Measurements from ENCODE around the gene KHDRBS1. TPM values are rescaled to one million over a fixed set of nuclear protein-coding genes. Genes with fewer than 3 reads are reported as not detected.

The KHDRBS1 gene
- polyA plus RNA-seq, 1 of the 3 experiments (the other 2 are of a cell fraction) = 52.8 TPM

DNA sequence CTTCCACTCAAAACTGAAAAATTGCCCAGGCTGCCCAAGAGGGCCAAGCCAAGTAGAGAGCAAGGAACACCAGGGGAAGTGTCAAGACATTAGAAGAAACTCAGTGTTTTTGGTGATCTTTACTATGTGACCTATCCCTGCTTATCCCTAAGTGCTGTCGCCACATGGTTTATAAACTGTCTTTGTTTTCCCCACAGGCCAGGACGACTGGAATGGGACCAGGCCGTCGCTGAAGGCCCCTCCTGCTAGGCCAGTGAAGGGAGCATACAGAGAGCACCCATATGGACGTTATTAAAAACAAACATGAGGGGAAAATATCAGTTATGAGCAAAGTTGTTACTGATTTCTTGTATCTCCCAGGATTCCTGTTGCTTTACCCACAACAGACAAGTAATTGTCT is 28.7 kb downstream of the KHDRBS1 start:
- Histone ChIP-seq H3K27me3 (ENCODE audit: insufficient read depth) (no peaks in the 10 kb centered on the region), H3K9ac (no peak overlapping the region), H3K9me2 (no peaks in the 10 kb centered on the region), H3K27ac (ENCODE audit: low read depth in 2 of 2, low read length in 1 of 2) (no peak overlapping the region; a peak in 1 of 4 replicates), H2AFZ (ENCODE audit: low read depth) (no peak overlapping the region), H3F3A (replicated peaks; ENCODE audit: insufficient read depth) (peaks cover 32% of the 10 kb centered on the region), H3K36me3 (replicated peaks in 1 of 2; ENCODE audit: control insufficient read depth in 1 of 2, insufficient read depth in 2 of 2, low read length in 1 of 2) (peaks cover 49 to 100% of the 10 kb centered on the region in 2 experiments), H4K20me1 (ENCODE audit: insufficient read depth) (peaks cover 48% of the 10 kb centered on the region), H3K4me3 (ENCODE audit: low read depth in 2 of 2, low read length in 1 of 2) (no peak overlapping the region), H3K4me2 (no peak overlapping the region), H3K9me3 (no peaks in the 10 kb centered on the region), H3K4me1 (ENCODE audit: control insufficient read depth in 1 of 2, insufficient read depth in 2 of 2, low read depth in 1 of 2, low read length in 1 of 2) (no peaks in the 10 kb centered on the region; a peak in 1 of 4 replicates), H3K79me2 (ENCODE audit: insufficient read depth) (no peaks in the 10 kb centered on the region; the same call in none of the 2 replicates)
- POLR2A ChIA-PET = no interaction called here
- TF ChIP-seq RAD21 (IDR thresholded peaks at IDR 0.05; ENCODE audit: low read length) (no peak), EZH2phosphoT487 (IDR thresholded peaks at IDR 0.05; ENCODE audit: borderline replicate concordance, low read depth) (no peak), RXRA (IDR thresholded peaks at IDR 0.05; ENCODE audit: borderline replicate concordance, low read depth) (no peak), EP300 (IDR thresholded peaks at IDR 0.05; ENCODE audit: borderline replicate concordance in 1 of 2, low read depth in 1 of 2, low read length in 1 of 2) (no peak), RCOR1 (IDR thresholded peaks at IDR 0.05; ENCODE audit: low read length) (no peak), TEAD4 (IDR thresholded peaks at IDR 0.05; ENCODE audit: borderline replicate concordance, insufficient read depth) (no peak), FOXM1 (IDR thresholded peaks at IDR 0.05; ENCODE audit: low read depth) (no peak), YY1 (IDR thresholded peaks at IDR 0.05; ENCODE audit: low read depth) (no peak), JUND (IDR thresholded peaks at IDR 0.05) (no peak)
- TF ChIP-seq, protein P1, sequence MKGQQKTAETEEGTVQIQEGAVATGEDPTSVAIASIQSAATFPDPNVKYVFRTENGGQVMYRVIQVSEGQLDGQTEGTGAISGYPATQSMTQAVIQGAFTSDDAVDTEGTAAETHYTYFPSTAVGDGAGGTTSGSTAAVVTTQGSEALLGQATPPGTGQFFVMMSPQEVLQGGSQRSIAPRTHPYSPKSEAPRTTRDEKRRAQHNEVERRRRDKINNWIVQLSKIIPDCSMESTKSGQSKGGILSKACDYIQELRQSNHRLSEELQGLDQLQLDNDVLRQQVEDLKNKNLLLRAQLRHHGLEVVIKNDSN (IDR thresholded peaks at IDR 0.05; ENCODE audit: borderline replicate concordance, low read depth) = no peak
- TF ChIP-seq, protein P2, sequence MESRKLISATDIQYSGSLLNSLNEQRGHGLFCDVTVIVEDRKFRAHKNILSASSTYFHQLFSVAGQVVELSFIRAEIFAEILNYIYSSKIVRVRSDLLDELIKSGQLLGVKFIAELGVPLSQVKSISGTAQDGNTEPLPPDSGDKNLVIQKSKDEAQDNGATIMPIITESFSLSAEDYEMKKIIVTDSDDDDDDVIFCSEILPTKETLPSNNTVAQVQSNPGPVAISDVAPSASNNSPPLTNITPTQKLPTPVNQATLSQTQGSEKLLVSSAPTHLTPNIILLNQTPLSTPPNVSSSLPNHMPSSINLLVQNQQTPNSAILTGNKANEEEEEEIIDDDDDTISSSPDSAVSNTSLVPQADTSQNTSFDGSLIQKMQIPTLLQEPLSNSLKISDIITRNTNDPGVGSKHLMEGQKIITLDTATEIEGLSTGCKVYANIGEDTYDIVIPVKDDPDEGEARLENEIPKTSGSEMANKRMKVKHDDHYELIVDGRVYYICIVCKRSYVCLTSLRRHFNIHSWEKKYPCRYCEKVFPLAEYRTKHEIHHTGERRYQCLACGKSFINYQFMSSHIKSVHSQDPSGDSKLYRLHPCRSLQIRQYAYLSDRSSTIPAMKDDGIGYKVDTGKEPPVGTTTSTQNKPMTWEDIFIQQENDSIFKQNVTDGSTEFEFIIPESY (IDR thresholded peaks at IDR 0.05; ENCODE audit: borderline replicate concordance, low read depth) = no peak
- TF ChIP-seq, protein P3, sequence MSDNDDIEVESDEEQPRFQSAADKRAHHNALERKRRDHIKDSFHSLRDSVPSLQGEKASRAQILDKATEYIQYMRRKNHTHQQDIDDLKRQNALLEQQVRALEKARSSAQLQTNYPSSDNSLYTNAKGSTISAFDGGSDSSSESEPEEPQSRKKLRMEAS (IDR thresholded peaks at IDR 0.05; ENCODE audit: low read depth) = no peak
- no peak for DNase-seq
- WGBS (ENCODE audit: low lambda C conversion rate) = 87% methylated on average over 5 of the region's 5 CpGs
- CTCF ChIA-PET = interaction anchor here (0.7 kb wide), 1 partner anchor 475 kb away, joined by 3 read pairs; no protein-coding TSS in a partner anchor

DNA sequence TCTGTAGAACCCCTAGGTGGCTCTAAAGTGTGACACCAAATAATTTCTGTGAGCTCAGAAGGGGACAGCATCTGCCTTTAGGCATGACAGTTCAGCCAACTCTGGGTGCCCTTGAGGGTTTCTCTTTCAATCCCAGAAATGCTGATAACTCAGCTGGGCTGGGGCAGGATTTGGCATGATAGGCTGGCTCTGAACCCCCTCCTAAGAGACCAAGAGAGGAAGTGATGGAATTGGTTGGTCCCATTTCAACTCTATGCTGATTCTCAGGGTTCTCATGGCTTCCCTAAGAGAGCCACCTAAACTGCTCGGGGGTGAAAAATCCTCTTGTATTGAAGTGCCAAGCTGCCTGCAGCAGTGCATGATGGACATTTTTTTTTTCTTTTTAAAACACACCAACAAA is 30.6 kb downstream of the KHDRBS1 start:
- H2AFZ ChIP-seq (ENCODE audit: low read depth) = no peak overlapping the region
- H3K4me1 ChIP-seq (ENCODE audit: control insufficient read depth in 1 of 2, insufficient read depth in 2 of 2, low read depth in 1 of 2, low read length in 1 of 2) = no peaks in the 10 kb centered on the region; a peak in 1 of 4 replicates
- ChIA-PET POLR2A (interaction anchor here (0.7 to 0.9 kb wide), 2 partner anchors 28 to 268 kb away, joined by 4 read pairs; partner anchors contain the start of gene TMEM39B), CTCF (interaction anchor here (1.8 to 1.9 kb wide), 3 partner anchors 19 to 80 kb away, joined by 4 to 6 read pairs (median 4); no protein-coding TSS in a partner anchor)
- H3K9me3 ChIP-seq = no peaks in the 10 kb centered on the region
- H3K79me2 ChIP-seq (ENCODE audit: insufficient read depth) = no peaks in the 10 kb centered on the region; the same call in none of the 2 replicates
- peaks cover 34% of the 10 kb centered on the region for H3F3A ChIP-seq (replicated peaks; ENCODE audit: insufficient read depth)
- H4K20me1 ChIP-seq (ENCODE audit: insufficient read depth) = peaks cover 33% of the 10 kb centered on the region
- H3K4me3 ChIP-seq (ENCODE audit: low read depth in 2 of 2, low read length in 1 of 2) = no peak overlapping the region
- no peaks in the 10 kb centered on the region for H3K9me2 ChIP-seq
- DNase-seq = no peak
- peaks cover 43 to 100% of the 10 kb centered on the region in 2 experiments for H3K36me3 ChIP-seq (replicated peaks in 1 of 2; ENCODE audit: control insufficient read depth in 1 of 2, insufficient read depth in 2 of 2, low read length in 1 of 2)
- no peak overlapping the region for H3K9ac ChIP-seq
- no peak overlapping the region for H3K27ac ChIP-seq (ENCODE audit: low read depth in 2 of 2, low read length in 1 of 2)
- no peak overlapping the region for H3K4me2 ChIP-seq
- WGBS (ENCODE audit: low lambda C conversion rate) = 94% methylated on average over 1 of the region's 1 CpG
- TF ChIP-seq NFIC (IDR thresholded peaks at IDR 0.05; ENCODE audit: borderline replicate concordance) (no peak), FOXJ3 (CRISPR knock-in tag; IDR thresholded peaks at IDR 0.05) (no peak), MXI1 (IDR thresholded peaks at IDR 0.05; ENCODE audit: low read depth, low read length) (no peak), EZH2phosphoT487 (IDR thresholded peaks at IDR 0.05; ENCODE audit: borderline replicate concordance, low read depth) (no peak), ELF1 (IDR thresholded peaks at IDR 0.05) (no peak)
- TF ChIP-seq, protein P1 (IDR thresholded peaks at IDR 0.05; ENCODE audit: borderline replicate concordance, low read depth) = no peak
- TF ChIP-seq, protein P4, sequence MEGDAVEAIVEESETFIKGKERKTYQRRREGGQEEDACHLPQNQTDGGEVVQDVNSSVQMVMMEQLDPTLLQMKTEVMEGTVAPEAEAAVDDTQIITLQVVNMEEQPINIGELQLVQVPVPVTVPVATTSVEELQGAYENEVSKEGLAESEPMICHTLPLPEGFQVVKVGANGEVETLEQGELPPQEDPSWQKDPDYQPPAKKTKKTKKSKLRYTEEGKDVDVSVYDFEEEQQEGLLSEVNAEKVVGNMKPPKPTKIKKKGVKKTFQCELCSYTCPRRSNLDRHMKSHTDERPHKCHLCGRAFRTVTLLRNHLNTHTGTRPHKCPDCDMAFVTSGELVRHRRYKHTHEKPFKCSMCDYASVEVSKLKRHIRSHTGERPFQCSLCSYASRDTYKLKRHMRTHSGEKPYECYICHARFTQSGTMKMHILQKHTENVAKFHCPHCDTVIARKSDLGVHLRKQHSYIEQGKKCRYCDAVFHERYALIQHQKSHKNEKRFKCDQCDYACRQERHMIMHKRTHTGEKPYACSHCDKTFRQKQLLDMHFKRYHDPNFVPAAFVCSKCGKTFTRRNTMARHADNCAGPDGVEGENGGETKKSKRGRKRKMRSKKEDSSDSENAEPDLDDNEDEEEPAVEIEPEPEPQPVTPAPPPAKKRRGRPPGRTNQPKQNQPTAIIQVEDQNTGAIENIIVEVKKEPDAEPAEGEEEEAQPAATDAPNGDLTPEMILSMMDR (IDR thresholded peaks at IDR 0.05) = no peak
- no peaks in the 10 kb centered on the region for H3K27me3 ChIP-seq (ENCODE audit: insufficient read depth)
